ENCODE results near the gene WFIKKN1.

DNA sequence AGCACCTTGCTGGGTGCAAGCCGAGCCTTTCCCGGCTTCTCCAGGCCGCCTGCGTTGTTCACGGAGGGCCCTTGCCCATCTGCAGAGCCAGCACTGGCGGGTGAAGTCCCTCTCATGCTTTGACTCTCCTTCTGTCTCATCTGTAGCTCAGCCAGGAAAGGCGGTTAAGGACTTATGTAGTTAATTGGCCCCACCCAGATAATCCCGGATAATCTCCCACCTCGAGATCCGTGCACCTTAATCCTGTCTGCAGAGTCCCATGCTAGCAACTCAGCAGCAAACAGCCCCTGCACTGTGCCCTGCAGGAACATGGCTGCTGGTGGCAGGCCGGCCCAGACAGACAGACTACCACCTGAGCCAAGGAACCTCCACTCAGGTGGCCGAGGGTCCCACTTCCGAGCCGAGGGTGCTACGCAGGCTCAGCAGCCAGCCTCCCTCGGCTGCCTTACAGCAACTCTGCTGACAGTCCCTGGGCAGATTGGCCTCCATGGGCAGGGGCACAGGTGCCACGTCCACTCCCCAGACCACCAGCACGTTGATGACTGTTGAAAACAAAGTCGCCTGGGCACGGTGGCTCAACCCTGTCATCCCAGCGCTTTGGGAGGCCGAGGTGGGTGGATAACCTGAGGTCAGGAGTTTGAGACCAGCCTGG lies 24.0 kb upstream of the WFIKKN1 start:
- TF ChIP-seq POLR2AphosphoS5 (IDR thresholded peaks at IDR 0.05; ENCODE audit: low read depth, low read length), result no peak
- TF ChIP-seq TAF1 (IDR thresholded peaks at IDR 0.05; ENCODE audit: borderline replicate concordance, low read depth, low read length), result no peak
